H1 (cell line): ENCODE data around the gene R3HDM1.

Source experiments
- EGR1 ChIP-seq: IDR thresholded peaks from 2 replicates; pipeline ENCODE4 v1.6.1; 2011; ENCODE audit warnings: low read depth, low read length, borderline replicate concordance
- POLR2AphosphoS5 ChIP-seq: IDR thresholded peaks from 2 replicates; pipeline ENCODE4 v1.6.1; 2011; ENCODE audit warnings: low read depth, low read length
- SIN3A ChIP-seq, 2 experiments: IDR thresholded peaks in 1 of 2; conservative IDR thresholded peaks in 1 of 2; 2 replicates each; pipeline ENCODE4 v1.6.1; 2011 to 2012; ENCODE audit warnings: low read length in 2 of 2, improper control_type of control experiment in 1 of 2, low read depth in 1 of 2, mild to moderate bottlenecking in 1 of 2
- TF ChIP-seq, protein P1 (sequence below), 3 experiments: IDR thresholded peaks; 1 replicate in 2 of 3; 2 replicates in 1 of 3; pipeline versions ENCODE4 v1.5.1 to v1.6.1; 2011; ENCODE audit warnings: low read length in 3 of 3, mild to moderate bottlenecking in 3 of 3, inconsistent platforms in 2 of 3, low read depth in 1 of 3, moderate library complexity in 1 of 3; ENCODE audit not compliant: insufficient read depth in 1 of 3; ENCODE audit errors: control extremely low read depth in 1 of 3
- TF ChIP-seq, protein P2 (sequence below): IDR thresholded peaks from 2 replicates; pipeline ENCODE4 v1.6.1; 2012; ENCODE audit warnings: inconsistent platforms

DNA sequence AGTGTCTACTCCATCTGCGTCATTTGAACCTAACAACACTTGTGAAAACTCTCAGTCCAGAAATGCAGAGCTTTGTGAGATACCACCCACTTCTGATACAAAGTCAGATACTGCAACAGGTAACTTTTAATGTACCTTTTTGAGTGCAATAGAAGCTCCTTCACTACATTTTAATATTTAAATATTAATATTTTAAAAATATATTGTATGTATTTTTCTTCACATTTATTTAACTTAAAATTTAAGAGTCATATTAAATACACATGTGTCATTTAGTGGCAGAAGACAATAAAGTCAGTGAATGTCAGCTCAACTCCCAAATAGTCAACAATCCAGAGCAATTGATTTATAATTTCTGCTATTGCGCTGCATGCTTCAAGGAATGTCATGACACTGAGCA lies 224.3 kb downstream of the R3HDM1 start:
- TF ChIP-seq SIN3A (conservative IDR thresholded peaks at IDR 0.05 in 1 of 2, IDR thresholded peaks at IDR 0.05 in 1 of 2; ENCODE audit: low read depth in 1 of 2, low read length in 2 of 2) (no peak), EGR1 (no peak), POLR2AphosphoS5 (no peak)
- TF ChIP-seq, protein P1, sequence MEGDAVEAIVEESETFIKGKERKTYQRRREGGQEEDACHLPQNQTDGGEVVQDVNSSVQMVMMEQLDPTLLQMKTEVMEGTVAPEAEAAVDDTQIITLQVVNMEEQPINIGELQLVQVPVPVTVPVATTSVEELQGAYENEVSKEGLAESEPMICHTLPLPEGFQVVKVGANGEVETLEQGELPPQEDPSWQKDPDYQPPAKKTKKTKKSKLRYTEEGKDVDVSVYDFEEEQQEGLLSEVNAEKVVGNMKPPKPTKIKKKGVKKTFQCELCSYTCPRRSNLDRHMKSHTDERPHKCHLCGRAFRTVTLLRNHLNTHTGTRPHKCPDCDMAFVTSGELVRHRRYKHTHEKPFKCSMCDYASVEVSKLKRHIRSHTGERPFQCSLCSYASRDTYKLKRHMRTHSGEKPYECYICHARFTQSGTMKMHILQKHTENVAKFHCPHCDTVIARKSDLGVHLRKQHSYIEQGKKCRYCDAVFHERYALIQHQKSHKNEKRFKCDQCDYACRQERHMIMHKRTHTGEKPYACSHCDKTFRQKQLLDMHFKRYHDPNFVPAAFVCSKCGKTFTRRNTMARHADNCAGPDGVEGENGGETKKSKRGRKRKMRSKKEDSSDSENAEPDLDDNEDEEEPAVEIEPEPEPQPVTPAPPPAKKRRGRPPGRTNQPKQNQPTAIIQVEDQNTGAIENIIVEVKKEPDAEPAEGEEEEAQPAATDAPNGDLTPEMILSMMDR (IDR thresholded peaks at IDR 0.05; ENCODE audit: control extremely low read depth in 1 of 3, insufficient read depth in 1 of 3, low read depth in 1 of 3, low read length in 3 of 3): no peak
- TF ChIP-seq, protein P2, sequence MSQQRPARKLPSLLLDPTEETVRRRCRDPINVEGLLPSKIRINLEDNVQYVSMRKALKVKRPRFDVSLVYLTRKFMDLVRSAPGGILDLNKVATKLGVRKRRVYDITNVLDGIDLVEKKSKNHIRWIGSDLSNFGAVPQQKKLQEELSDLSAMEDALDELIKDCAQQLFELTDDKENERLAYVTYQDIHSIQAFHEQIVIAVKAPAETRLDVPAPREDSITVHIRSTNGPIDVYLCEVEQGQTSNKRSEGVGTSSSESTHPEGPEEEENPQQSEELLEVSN: no peak
